ENCODE measurements around the gene EXD2.

DNA sequence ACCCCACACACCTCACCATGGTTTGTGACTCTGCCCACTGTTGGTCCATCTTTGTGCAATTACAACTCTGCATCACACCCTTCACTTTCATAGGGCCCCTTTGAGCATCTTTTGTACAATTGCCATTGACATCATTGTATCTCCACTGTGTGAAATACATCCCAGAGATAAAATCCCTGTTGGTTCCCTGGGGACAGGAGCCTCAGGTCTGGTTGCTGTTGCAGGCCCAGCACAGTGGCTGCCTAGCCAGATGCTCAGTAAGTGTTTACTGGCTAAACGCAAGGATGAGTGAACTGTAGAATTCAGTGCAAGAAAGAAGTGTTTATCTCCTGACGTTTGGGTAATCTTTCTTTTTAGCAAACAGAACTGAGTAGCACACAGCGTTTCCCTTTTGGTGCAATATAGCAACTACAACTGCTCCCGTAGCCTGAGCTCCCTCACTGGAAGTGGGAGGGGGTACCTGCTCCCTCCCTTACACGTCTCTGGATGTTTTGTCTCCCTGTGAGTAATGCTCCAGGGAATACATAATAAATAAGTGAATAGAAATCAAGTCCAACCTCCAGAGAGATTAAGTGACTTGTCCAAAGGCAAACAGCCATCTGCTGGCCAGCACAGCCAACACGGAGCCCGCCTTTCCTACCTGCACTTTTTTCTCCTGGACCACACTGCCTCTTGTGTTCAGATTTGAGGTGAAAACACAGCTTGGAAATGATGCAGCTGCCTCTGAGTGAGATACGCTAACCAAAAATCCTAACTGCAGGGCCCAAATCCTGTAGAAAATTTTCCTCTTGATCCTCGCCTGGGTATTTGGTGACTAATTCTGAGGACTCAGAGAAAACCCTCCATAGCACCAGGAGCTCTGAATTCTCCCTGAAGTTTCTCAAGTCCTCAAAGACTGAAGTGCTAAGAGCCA, 96.1 kb downstream of the EXD2 start:
- TF ChIP-seq, protein P1, sequence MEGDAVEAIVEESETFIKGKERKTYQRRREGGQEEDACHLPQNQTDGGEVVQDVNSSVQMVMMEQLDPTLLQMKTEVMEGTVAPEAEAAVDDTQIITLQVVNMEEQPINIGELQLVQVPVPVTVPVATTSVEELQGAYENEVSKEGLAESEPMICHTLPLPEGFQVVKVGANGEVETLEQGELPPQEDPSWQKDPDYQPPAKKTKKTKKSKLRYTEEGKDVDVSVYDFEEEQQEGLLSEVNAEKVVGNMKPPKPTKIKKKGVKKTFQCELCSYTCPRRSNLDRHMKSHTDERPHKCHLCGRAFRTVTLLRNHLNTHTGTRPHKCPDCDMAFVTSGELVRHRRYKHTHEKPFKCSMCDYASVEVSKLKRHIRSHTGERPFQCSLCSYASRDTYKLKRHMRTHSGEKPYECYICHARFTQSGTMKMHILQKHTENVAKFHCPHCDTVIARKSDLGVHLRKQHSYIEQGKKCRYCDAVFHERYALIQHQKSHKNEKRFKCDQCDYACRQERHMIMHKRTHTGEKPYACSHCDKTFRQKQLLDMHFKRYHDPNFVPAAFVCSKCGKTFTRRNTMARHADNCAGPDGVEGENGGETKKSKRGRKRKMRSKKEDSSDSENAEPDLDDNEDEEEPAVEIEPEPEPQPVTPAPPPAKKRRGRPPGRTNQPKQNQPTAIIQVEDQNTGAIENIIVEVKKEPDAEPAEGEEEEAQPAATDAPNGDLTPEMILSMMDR (IDR thresholded peaks at IDR 0.05 in 4 of 5, conservative IDR thresholded peaks at IDR 0.05 in 1 of 5): no peak
- TF ChIP-seq POLR2A (IDR thresholded peaks at IDR 0.05): no peak
